Fibroblast of skin of scalp (primary cell): ENCODE results near the gene PEX11A. TPM values are rescaled to one million over a fixed set of nuclear protein-coding genes. Genes with fewer than 3 reads are reported as not detected.
"Not testable (repeated sequence)": the region's sequence is repeated elsewhere in the genome, so short reads cannot be mapped to it uniquely, and the experiment has no call there.

ENCODE experiments used
- DNase-seq: peaks from one replicate; pipeline ENCODE4 v3.0.0-alpha.2; 2013
- polyA plus RNA-seq, 2 experiments: library from polyadenylated mRNA; unstranded; fragments of 120-200 nt; gene quantifications; one replicate each; pipeline ENCODE4 v1.2.1, GENCODE V29; 2013; ENCODE audit not compliant: insufficient read length in 2 of 2

Gene PEX11A
- polyA plus RNA-seq (2013, experiment 1 of 2; ENCODE audit: insufficient read length) = 5.2 TPM
- polyA plus RNA-seq (2013, experiment 2 of 2; ENCODE audit: insufficient read length) = 5.7 TPM

DNA sequence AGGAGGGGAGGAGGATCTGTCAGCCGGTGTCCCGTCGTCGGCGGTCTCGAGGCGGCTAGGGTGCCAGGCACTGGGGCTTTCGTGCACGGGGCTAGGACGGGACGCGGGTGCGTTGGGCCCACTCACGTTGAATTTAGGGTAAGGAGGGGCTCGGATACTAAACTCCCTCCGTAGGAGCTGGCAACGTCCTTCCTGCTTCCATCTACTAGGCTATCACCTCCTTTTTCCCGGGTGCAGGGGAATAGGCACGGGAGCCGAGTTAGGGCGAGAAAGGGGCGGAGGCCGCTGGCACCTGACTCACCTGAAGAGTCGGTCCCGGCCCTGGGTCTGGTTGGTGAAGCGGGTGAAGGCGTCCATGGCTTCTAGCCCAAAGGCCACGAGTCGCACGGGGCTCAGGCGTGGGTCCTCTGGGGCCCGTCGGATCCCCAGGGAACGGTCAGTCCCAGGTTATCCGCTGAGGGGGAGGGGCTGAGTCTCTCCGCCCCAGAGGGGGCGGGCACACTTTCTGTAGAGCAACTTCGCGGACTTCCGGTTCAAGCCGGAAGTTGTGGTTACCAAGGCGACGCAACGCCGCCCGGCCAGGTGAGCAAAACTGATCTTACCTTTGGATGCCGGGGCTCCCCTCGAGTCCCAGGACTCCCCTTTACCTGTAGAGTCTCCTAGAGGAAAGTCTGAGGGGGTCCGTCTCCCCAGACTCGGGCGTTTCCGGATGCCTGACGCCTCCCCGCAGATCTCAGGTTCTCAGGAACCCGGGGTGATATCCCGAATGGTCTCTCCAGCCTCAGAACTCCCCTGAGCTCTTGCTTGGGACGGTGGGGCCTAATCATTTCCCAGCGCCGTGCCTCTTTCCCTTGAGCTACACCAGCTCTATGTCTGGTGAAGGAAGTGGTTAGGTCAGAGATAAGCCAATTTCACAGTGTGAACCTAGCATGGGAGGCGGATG, at the start of gene PEX11A, which contains the start of gene WDR93:
Gene PEX11A (minus strand): TSS at position 479 of the 943 bp plus-strand sequence. CDS start 122 bp downstream, at position 357.
Gene WDR93 (plus strand): TSS at position 536 of the 943 bp plus-strand sequence. CDS start 10,936 bp downstream, outside the sequence.
- peak; percentile 72 for DNase-seq

- peak; percentile 69 for DNase-seq
These were observed 49.6 kb upstream of the PEX11A start for GRCh38 chr15:89740137-89740536.

GRCh38 chr15:89735773-89736172, 45.2 kb upstream of the PEX11A start:
- DNase-seq = no peak

- no peak for DNase-seq
These were observed 42.1 kb upstream of the PEX11A start for GRCh38 chr15:89732451-89733172.

GRCh38 chr15:89731275-89731674, 40.7 kb upstream of the PEX11A start:
- DNase-seq = no peak

DNA sequence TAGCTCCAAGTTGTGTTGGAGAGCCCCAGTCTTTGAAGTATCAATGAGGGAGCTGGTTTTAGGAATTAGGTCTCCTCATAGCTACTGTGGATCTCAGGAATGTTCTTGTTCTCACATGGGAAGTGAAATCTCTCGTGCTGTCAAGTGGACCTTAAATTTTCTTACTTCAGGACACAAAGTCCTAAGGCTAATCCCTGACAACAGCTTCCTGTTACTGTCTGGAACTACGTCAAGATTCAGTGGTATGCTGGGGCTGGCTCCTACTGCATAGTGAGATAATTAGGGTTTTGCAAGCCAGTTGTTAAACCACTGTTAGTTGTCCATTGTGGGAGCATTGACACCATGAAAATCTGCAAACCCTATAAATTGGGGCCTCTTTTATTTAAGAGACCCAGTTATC, 37.7 kb upstream of the PEX11A start:
- DNase-seq = no peak

GRCh38 chr15:89725064-89725463, 34.5 kb upstream of the PEX11A start:
- DNase-seq = no peak

DNA sequence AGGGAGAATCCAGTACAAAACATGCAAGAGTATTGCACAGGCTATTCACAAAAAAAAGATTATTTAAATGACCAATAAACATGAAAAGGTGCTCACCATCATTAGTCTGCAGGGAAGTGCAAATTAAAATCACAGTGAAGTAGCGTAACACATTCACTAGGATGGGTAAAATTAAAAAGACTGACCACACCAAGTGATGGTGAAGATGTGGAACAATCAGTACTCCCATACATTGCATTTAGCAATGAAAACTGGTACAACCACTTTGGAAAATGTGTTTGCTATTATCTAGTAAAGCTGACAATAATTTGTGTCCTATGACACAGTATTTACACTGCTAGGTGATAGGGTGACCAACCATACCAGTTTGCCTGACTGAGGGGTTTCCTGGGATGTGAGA, 34.1 kb upstream of the PEX11A start:
- DNase-seq = no peak

DNA sequence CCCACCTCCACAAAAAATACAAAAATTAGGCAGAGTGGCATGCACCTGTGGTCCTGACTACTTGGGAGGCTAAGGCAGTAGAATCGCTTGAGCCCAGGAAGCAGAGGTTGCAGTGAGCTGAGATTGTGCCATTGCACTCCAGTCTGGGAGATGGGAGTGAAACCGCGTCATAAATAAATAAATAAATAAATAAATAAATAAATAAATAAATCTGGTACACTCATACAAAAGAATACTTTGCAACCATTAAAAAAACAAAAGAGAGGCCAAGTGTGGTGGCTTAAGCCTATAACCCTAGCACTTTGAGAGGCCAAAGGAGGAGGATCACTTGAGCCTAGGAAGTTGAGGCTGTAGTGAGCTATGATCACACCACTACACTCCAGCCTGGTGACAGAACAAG, 32.5 kb upstream of the PEX11A start:
- no peak for DNase-seq

- no peak for DNase-seq
These were observed 24.2 kb upstream of the PEX11A start for GRCh38 chr15:89714775-89715174.

GRCh38 chr15:89707577-89707976, 17.0 kb upstream of the PEX11A start:
- no peak for DNase-seq

GRCh38 chr15:89704411-89704810, 13.9 kb upstream of the PEX11A start:
- DNase-seq = peak; percentile 50

DNA sequence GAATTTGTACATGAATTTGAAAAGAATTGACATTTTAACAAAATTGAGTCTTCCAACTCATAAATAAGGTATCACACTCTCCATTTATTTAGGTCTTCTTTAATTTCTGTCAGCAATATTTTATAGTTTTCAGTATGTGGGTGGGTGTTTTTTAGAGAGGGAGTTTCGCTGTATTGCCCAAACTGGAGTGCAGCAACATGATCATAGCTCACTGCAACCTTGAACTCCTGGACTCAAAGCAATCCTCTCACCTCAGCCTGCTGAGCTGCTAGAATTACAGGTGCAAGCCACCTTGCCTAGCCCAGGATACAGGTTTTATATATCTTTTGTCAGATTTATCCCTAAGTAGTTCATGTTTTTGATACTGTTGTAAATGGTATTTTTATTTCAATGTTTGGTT, 4.6 kb upstream of the PEX11A start:
- DNase-seq = no peak

- no peak for DNase-seq
These were observed 3.1 kb upstream of the PEX11A start for GRCh38 chr15:89693696-89694095.

- DNase-seq = no peak
These were observed 2.5 kb upstream of the PEX11A start for GRCh38 chr15:89693091-89693490.

- DNase-seq = not testable (repeated sequence)
These were observed 651 bp downstream of the PEX11A start for GRCh38 chr15:89689930-89690275.

GRCh38 chr15:89686522-89686921, 4.0 kb downstream of the PEX11A start:
- DNase-seq = no peak

DNA sequence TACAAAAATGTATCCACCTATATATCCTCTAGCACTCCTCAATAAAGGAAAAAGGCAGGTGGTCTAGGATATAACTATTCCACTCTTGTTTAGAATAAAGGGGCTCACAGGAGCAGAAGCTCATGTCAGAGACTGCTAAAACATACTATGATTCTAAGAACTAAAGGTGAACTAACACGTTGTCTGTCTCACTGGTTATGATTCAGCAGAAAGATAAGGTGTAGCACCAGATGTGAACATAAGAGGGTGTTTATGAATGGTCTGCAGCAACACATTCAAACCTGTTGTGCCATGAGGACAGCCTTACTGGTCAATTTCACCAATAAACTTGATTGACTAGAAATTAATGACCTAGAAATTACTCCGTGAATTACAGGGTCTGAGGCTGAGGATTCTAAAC, 4.6 kb downstream of the PEX11A start:
- no peak for DNase-seq

- no peak for DNase-seq
These were observed 9.4 kb downstream of the PEX11A start for GRCh38 chr15:89681146-89681545.

GRCh38 chr15:89680282-89680873, 10.2 kb downstream of the PEX11A start:
- no peak for DNase-seq

DNA sequence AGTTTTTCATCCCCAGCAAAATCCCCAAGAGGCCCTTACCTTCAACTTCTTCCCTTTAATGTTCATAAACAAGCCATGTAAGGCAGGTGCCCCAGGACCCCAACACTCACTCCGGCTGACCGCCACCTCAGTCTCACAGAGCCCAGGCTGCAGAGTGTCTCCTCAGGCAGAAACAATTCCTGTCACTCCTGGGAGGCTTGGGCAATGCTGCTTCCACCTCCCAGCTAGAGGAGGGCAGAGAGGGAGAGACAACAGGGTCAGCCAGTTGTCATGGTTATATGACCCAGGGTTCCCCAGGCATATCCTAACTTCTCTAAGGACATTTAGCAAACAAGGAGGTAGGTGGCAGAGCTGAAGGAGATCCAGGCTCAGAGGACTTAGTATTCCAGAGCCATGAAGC, 11.3 kb downstream of the PEX11A start, which contains the start of gene PLIN1:
Gene PLIN1 (minus strand): TSS at position 156 of the 400 bp plus-strand sequence. CDS start 1,878 bp downstream, outside the sequence.
- DNase-seq = no peak

- no peak for DNase-seq
These were observed 13.2 kb downstream of the PEX11A start for GRCh38 chr15:89677381-89677780.

DNA sequence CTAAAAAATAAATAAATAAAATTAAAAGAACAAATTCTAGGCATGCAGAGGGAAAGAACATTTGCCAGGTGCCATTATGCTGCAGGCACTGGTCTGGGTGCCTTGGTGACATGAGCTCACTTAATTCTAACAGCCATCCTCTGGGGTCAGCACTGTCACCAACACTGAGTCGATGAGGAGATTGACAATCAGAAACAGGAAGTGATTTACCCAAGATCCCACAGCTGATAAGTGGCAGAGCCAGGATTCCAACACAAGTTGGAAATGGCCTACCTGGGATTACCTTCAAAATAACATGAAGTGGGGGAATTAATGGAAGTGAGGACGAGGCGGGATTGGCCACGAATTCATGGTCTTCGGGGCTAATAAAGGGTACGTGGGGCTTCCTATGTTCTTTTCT, 14.9 kb downstream of the PEX11A start:
- no peak for DNase-seq
